Measurements from ENCODE around the gene CLINT1. TPM values are rescaled to one million over a fixed set of nuclear protein-coding genes. Genes with fewer than 3 reads are reported as not detected.
A peak's percentile ranks its signal among the peaks of the same experiment; 100 is the strongest.

Gene CLINT1
- total RNA-seq, 1 experiment from 2014 or later = 214 TPM

- Mint-ChIP-seq H3K4me1 (ENCODE audit: low read depth, unreplicated experiment) (no peaks in the 10 kb centered on the region), H3K9me3 (ENCODE audit: low read depth, unreplicated experiment) (peaks cover 3% of the 10 kb centered on the region), H3K4me3 (ENCODE audit: low read depth, unreplicated experiment) (no peak overlapping the region), H3K36me3 (ENCODE audit: insufficient read depth, unreplicated experiment) (no peaks in the 10 kb centered on the region), H3K27me3 (ENCODE audit: unreplicated experiment) (no peaks in the 10 kb centered on the region), H3K27ac (ENCODE audit: unreplicated experiment) (no peak overlapping the region)
- BruUV-seq (replicated peaks) = no TSS peak
- intact Hi-C loops (cut with micrococcal nuclease; ENCODE audit: unreplicated experiment) = no loop called here
- no peak for DNase-seq
- no peak for TF ChIP-seq CTCF (IDR thresholded peaks at IDR 0.05; ENCODE audit: unreplicated experiment)
- CTCF ChIA-PET = interaction anchor here (0.6 to 0.7 kb wide), 2 partner anchors 22 to 232 kb away, joined by 3 to 11 read pairs; no protein-coding TSS in a partner anchor
These were observed 18.9 kb upstream of the CLINT1 start for GRCh38 chr5:157877821-157878220.

- intact Hi-C loops (cut with micrococcal nuclease; ENCODE audit: unreplicated experiment) = no loop called here
- Mint-ChIP-seq H3K27ac (ENCODE audit: unreplicated experiment) (no peak overlapping the region), H3K27me3 (ENCODE audit: unreplicated experiment) (no peaks in the 10 kb centered on the region), H3K4me1 (ENCODE audit: low read depth, unreplicated experiment) (peaks cover 14% of the 10 kb centered on the region), H3K4me3 (ENCODE audit: low read depth, unreplicated experiment) (no peak overlapping the region), H3K9me3 (ENCODE audit: low read depth, unreplicated experiment) (no peaks in the 10 kb centered on the region), H3K36me3 (ENCODE audit: insufficient read depth, unreplicated experiment) (peaks cover 10% of the 10 kb centered on the region)
- BruUV-seq (replicated peaks) = no TSS peak
- CTCF ChIA-PET = no interaction called here
- DNase-seq = no peak
- no peak for TF ChIP-seq CTCF (IDR thresholded peaks at IDR 0.05; ENCODE audit: unreplicated experiment)
These were observed 15.9 kb upstream of the CLINT1 start for GRCh38 chr5:157874861-157875260.

GRCh38 chr5:157870837-157871834 lies 12.2 kb upstream of the CLINT1 start:
- CTCF ChIA-PET = no interaction called here
- peak overlapping the region; percentile 36 for H3K4me3 Mint-ChIP-seq (ENCODE audit: low read depth, unreplicated experiment)
- no TSS peak for BruUV-seq (replicated peaks)
- no peak for TF ChIP-seq CTCF (IDR thresholded peaks at IDR 0.05; ENCODE audit: unreplicated experiment)
- H3K36me3 Mint-ChIP-seq (ENCODE audit: insufficient read depth, unreplicated experiment) = peaks cover 10% of the 10 kb centered on the region
- no peaks in the 10 kb centered on the region for H3K27me3 Mint-ChIP-seq (ENCODE audit: unreplicated experiment)
- intact Hi-C loops (cut with micrococcal nuclease; ENCODE audit: unreplicated experiment) = no loop called here
- DNase-seq = peak; percentile 63
- H3K9me3 Mint-ChIP-seq (ENCODE audit: low read depth, unreplicated experiment) = no peaks in the 10 kb centered on the region
- H3K27ac Mint-ChIP-seq (ENCODE audit: unreplicated experiment) = peak overlapping the region; percentile 95
- peaks cover 25% of the 10 kb centered on the region for H3K4me1 Mint-ChIP-seq (ENCODE audit: low read depth, unreplicated experiment)

- H3K27ac Mint-ChIP-seq (ENCODE audit: unreplicated experiment) = no peak overlapping the region
These were observed 8.9 kb upstream of the CLINT1 start for GRCh38 chr5:157867751-157868387.

More at GRCh38 chr5:157867751-157868387, 8.9 kb upstream of the CLINT1 start:
- Mint-ChIP-seq H3K36me3 (ENCODE audit: insufficient read depth, unreplicated experiment) (peaks cover 10% of the 10 kb centered on the region), H3K27me3 (ENCODE audit: unreplicated experiment) (no peaks in the 10 kb centered on the region), H3K4me3 (ENCODE audit: low read depth, unreplicated experiment) (no peak overlapping the region), H3K9me3 (ENCODE audit: low read depth, unreplicated experiment) (no peaks in the 10 kb centered on the region), H3K4me1 (ENCODE audit: low read depth, unreplicated experiment) (peaks cover 32% of the 10 kb centered on the region)
- TF ChIP-seq CTCF (IDR thresholded peaks at IDR 0.05; ENCODE audit: unreplicated experiment) = no peak
- BruUV-seq (replicated peaks) = no TSS peak
- intact Hi-C loops (cut with micrococcal nuclease; ENCODE audit: unreplicated experiment) = no loop called here
- DNase-seq = no peak
- CTCF ChIA-PET = interaction anchor here (0.7 kb wide), 2 partner anchors 30 to 172 kb away, joined by 3 to 4 read pairs; no protein-coding TSS in a partner anchor
